Esophagus squamous epithelium (tissue), 5 donors: ENCODE data around the gene ITGA5. TPM values are rescaled to one million over a fixed set of nuclear protein-coding genes. Genes with fewer than 3 reads are reported as not detected.
A peak's percentile ranks its signal among the peaks of the same experiment; 100 is the strongest.

Experiments
- DNase-seq: peaks from one replicate; lab custom pipeline; 2025; lab: John Stamatoyannopoulos, UW
- H3K27ac ChIP-seq, 4 donors: fragments of 200-600 bp; sonication (generic); one replicate each; pipeline ENCODE4 v1.5.1; 2016 to 2019; ENCODE audit warnings: mild to moderate bottlenecking in 1 of 4
- H3K27me3 ChIP-seq, 4 donors: fragments of 200-600 bp; sonication (generic); 1 replicate in 3 of 4; 2 replicates in 1 of 4; pipeline versions ENCODE4 v1.5.1 to v1.6.0; 2017 to 2021; ENCODE audit warnings: antibody characterized with exemption in 1 of 4
- H3K36me3 ChIP-seq, 3 donors: fragments of 200-600 bp; sonication (generic); one replicate each; pipeline ENCODE4 v1.5.1; 2016 to 2019
- H3K4me1 ChIP-seq, 3 donors: fragments of 200-600 bp; sonication (generic); one replicate each; pipeline ENCODE4 v1.5.1; 2017 to 2019
- H3K4me3 ChIP-seq, 4 donors: fragments of 200-600 bp; sonication (generic); 1 replicate in 3 of 4; 2 replicates in 1 of 4; pipeline ENCODE4 v1.5.1; 2016 to 2019; ENCODE audit warnings: mild to moderate bottlenecking in 2 of 4, moderate library complexity in 1 of 4
- H3K9me3 ChIP-seq, 3 donors: fragments of 200-600 bp; sonication (generic); one replicate each; pipeline ENCODE4 v1.5.1; 2016 to 2019
- CTCF ChIP-seq, 6 experiments: fragments of 450-650 bp in 4 of 6; fragments of 200-600 bp in 2 of 6; sonication (generic) in 2 of 6; IDR thresholded peaks; one replicate each; pipeline ENCODE4 v1.5.1; 2016 to 2019; ENCODE audit warnings: antibody characterized with exemption in 6 of 6, mild to moderate bottlenecking in 4 of 6, moderate library complexity in 4 of 6
- POLR2A ChIP-seq, 4 donors: fragments of 450-650 bp; IDR thresholded peaks; one replicate each; pipeline ENCODE4 v1.6.1; 2017; ENCODE audit warnings: antibody characterized with exemption in 4 of 4, mild to moderate bottlenecking in 4 of 4, moderate library complexity in 3 of 4
- WGBS, 2 donors: methylation state at CpG; one replicate each; pipeline ENCODE4 v1.1.5; 2018; 5-methylcytosine and 5-hydroxymethylcytosine counted together
- intact Hi-C: fragments of 100-400 bp; cut with DNase I; formaldehyde crosslinking; loops from one replicate; pipeline ENCODE4 v1.15.0; 2022
- total RNA-seq, 4 donors: library from RNA; depleted of rRNA; stranded (reverse); fragments of >200 nt; gene quantifications; one replicate each; pipeline ENCODE4 v1.1.0, GENCODE V29; 2016
- donor health status: DM: yes; HTN: yes; CAD: no.

The ITGA5 gene
- total RNA-seq, 4 donors from 2014 or later, result 7.5 to 112 (median 37.3) TPM

- H3K36me3 ChIP-seq, result peaks cover 25 to 98% (median 61%) of the 10 kb centered on the region in 3 donors
- no peak for TF ChIP-seq POLR2A (IDR thresholded peaks at IDR 0.05)
- TF ChIP-seq CTCF (IDR thresholded peaks at IDR 0.05), result no peak
Measured at GRCh38 chr12:54401119-54401518, 17.9 kb downstream of the ITGA5 start.

GRCh38 chr12:54398995-54399793, 19.9 kb downstream of the ITGA5 start:
- Histone ChIP-seq H3K36me3 (peaks cover 25 to 98% (median 57%) of the 10 kb centered on the region in 3 donors), H3K27me3 (no peaks in the 10 kb centered on the region), H3K27ac (peak overlapping the region in 1 of 4 donors; percentile 33), H3K4me3 (no peak overlapping the region), H3K9me3 (no peaks in the 10 kb centered on the region), H3K4me1 (peaks cover under 1 to 25% (median 5%) of the 10 kb centered on the region in 3 donors)
- intact Hi-C loops, result no loop called here
- DNase-seq, result no peak
- peak; percentile 92 to 97 (median 97) for TF ChIP-seq CTCF (IDR thresholded peaks at IDR 0.05)
- TF ChIP-seq POLR2A (IDR thresholded peaks at IDR 0.05), result no peak
- 44 to 64% methylated on average over 4 to 6 of the region's 8 CpGs for WGBS, 2 donors

More at GRCh38 chr12:54401119-54401518, 17.9 kb downstream of the ITGA5 start:
- WGBS, 2 donors, result 79 to 100% methylated on average over 2 of the region's 2 CpGs
- Histone ChIP-seq H3K27ac (peak overlapping the region in 3 of 4 donors; percentile 2 to 57 (median 22)), H3K27me3 (no peaks in the 10 kb centered on the region), H3K4me3 (no peak overlapping the region), H3K9me3 (no peaks in the 10 kb centered on the region), H3K4me1 (peaks cover 0 to 34% (median 7%) of the 10 kb centered on the region in 3 donors)
- no peak for DNase-seq
- intact Hi-C loops, result loop anchor here (2.0 kb wide), 1 partner anchor 38 kb away; no protein-coding TSS in a partner anchor

- Histone ChIP-seq H3K36me3 (peaks cover 15 to 90% (median 50%) of the 10 kb centered on the region in 3 donors), H3K27ac (no peak overlapping the region), H3K9me3 (no peaks in the 10 kb centered on the region), H3K27me3 (no peaks in the 10 kb centered on the region), H3K4me3 (no peak overlapping the region), H3K4me1 (peaks cover 10 to 25% (median 11%) of the 10 kb centered on the region in 3 donors)
- DNase-seq, result no peak
- TF ChIP-seq POLR2A (IDR thresholded peaks at IDR 0.05), result no peak
- TF ChIP-seq CTCF (IDR thresholded peaks at IDR 0.05), result no peak
- 83 to 91% methylated on average over 2 of the region's 2 CpGs for WGBS, 2 donors
- intact Hi-C loops, result no loop called here
Measured at GRCh38 chr12:54398218-54398617, 20.8 kb downstream of the ITGA5 start.

- TF ChIP-seq CTCF (IDR thresholded peaks at IDR 0.05) (no peak), POLR2A (IDR thresholded peaks at IDR 0.05) (no peak)
- intact Hi-C loops, result no loop called here
- Histone ChIP-seq H3K36me3 (peaks cover 14 to 83% (median 39%) of the 10 kb centered on the region in 3 donors), H3K27me3 (no peaks in the 10 kb centered on the region), H3K4me1 (peaks cover 17 to 35% (median 21%) of the 10 kb centered on the region in 3 donors), H3K4me3 (no peak overlapping the region), H3K9me3 (no peaks in the 10 kb centered on the region), H3K27ac (no peak overlapping the region)
- no peak for DNase-seq
- WGBS, 2 donors, result 50 to 100% methylated on average over 1 of the region's 1 CpG
Measured at GRCh38 chr12:54397157-54397556, 21.9 kb downstream of the ITGA5 start.

GRCh38 chr12:54395545-54395944, 23.5 kb downstream of the ITGA5 start:
- peaks cover 14 to 66% (median 24%) of the 10 kb centered on the region in 3 donors for H3K36me3 ChIP-seq
- H3K9me3 ChIP-seq, result no peaks in the 10 kb centered on the region
- peaks cover 24 to 50% (median 31%) of the 10 kb centered on the region in 3 donors for H3K4me1 ChIP-seq
- no peak for DNase-seq
- TF ChIP-seq POLR2A (IDR thresholded peaks at IDR 0.05), result no peak
- no peak for TF ChIP-seq CTCF (IDR thresholded peaks at IDR 0.05)
- no peaks in the 10 kb centered on the region for H3K27me3 ChIP-seq
- no peak overlapping the region for H3K27ac ChIP-seq
- H3K4me3 ChIP-seq, result no peak overlapping the region
- intact Hi-C loops, result no loop called here
